ENCODE results near the gene P3H3.

The P3H3 gene

DNA sequence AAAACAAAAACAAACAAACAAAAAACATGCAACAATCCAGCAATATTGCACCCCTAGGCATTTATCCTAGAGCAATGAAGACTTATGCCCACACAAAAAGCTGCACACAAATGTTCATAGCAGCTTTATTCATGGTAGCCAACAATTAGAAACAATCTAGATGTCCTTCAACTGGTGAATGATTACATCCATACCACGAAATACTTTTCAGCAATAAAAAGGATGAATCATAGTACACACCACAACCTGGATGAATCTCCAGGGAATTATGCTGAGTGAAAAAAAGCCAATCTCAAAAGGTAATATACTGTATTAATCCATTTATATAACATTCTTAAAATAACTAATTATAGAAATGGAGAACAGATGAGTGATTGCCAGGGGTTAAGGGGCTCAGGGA is 21.0 kb upstream of the P3H3 start:
- DNase-seq (ENCODE audit: low spot score), result peak; percentile 30

DNA sequence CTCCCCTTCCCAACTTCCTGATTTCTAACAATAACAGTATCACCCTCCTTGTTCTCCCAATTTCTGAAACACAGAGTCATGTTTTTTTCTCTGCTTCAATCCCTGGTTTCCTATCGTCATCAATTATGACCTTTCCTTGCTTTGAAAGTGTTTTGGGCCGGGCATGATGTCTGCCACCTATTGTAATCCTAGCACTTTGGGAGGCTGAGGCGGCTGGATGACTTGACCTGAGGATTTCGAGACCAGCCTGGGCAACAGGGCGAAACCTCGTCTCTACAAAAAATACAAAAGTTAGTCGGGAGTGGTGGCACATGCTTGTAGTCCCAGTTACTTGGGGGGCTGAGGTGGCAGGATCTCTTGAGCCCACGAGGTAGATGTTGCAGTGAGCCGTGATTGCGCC is 19.2 kb upstream of the P3H3 start:
- DNase-seq (ENCODE audit: low spot score), result no peak

DNA sequence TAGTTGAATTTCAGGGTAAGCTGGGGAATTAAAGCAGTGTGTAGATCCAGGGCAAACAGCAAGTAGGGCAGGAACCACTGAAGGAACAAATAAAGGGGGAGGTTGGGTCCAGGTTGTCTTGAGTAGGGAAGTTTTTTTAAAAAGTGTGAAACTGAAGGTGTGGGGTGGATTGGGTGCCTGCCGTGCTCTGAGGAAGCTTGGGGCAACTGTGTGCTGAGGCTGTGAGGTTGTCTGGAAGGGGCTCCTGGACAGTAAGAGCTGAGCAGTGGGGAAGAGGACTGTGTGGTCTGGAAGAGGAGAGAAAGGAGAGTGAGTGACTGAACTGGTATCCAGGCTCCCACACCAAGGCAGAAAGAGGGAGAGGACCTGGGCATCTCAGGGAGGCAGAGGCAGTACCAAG is 17.4 kb upstream of the P3H3 start:
- DNase-seq (ENCODE audit: low spot score), result no peak

DNA sequence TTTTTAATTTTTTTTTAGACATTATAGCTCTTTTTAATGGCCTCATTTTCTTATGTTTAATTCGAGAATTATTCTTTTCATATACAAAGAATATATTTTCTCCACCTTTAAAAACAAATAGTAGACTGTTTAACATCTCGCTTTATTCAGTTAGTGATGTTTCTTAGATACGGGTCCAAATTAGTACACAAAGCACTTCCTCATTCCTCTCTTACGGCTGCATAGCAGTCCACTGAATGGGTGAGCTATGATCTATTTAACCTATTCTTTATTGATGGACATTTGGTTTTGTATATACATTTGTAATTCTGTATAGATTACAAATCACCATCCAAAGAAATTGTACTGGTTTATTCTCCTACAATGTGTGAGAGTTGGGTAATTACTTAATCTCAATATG is 14.8 kb upstream of the P3H3 start:
- DNase-seq (ENCODE audit: low spot score), result peak; percentile 34

DNA sequence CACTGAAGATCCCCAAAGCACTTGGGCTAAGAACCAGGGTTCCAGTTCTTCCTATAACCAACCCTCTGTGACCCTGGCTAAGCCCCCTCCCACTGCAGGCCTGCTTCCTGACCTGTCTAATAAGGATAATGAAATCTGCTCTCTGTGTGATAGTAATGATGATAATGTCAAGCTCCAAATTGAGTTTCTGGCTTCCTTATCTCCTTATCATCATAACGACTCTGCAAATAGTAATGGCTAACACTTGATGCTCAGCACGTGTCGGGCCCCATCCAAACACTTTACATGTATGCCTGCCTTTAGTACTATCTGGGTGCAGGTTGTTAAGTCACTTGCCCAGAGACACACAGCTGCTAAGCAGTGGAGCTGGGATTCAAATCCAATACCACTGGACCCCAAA is 11.6 kb upstream of the P3H3 start:
- DNase-seq (ENCODE audit: low spot score), result no peak

DNA sequence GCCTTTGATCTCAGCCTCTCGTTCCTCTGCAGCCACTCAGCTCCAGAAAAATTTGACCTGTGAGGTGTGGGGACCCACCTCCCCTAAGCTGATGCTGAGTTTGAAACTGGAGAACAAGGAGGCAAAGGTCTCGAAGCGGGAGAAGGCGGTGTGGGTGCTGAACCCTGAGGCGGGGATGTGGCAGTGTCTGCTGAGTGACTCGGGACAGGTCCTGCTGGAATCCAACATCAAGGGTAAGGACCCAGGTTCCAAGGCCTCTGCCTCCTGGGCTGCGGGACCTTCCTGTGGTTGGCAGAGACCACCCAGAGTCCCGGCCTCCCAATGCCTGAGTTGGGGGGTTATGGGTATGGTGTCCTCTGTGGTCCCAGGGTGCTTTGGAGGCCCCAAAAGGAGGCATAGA is 11.1 kb upstream of the P3H3 start:
- no peak for DNase-seq (ENCODE audit: low spot score)

DNA sequence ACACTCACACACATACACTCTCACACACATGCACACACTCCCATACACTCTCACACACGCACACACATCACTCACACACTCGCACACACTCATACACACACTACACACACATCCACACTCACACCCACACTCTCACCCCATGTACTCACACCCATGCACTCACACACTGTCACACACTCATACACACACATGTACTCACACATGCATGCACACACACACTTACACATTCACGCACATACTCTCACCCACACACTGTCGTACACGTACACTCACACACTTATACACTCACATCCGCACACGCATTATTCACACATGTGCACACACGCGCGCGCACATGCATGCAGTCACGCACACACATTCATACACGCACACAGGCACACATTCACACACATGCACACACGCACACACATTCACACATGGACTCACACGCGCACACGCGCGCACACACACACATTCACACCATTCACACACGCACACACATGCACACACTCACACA is 10.5 kb upstream of the P3H3 start:
- DNase-seq (ENCODE audit: low spot score), result no peak

DNA sequence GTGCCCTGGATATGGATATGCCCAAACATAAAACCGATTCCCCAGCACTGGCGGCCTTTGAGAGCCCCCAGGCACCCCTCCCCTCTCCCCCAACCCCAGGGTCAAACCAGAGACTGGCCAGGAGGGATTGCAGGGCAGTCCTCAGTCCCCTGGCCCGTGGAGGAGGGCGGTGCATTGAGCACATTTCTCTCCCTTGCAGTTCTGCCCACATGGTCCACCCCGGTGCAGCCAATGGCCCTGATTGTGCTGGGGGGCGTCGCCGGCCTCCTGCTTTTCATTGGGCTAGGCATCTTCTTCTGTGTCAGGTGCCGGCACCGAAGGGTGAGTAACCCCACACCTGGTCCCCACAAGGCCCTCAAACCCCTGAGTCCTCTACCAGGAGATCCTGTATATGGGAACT is 10.0 kb upstream of the P3H3 start:
- DNase-seq (ENCODE audit: low spot score), result no peak

DNA sequence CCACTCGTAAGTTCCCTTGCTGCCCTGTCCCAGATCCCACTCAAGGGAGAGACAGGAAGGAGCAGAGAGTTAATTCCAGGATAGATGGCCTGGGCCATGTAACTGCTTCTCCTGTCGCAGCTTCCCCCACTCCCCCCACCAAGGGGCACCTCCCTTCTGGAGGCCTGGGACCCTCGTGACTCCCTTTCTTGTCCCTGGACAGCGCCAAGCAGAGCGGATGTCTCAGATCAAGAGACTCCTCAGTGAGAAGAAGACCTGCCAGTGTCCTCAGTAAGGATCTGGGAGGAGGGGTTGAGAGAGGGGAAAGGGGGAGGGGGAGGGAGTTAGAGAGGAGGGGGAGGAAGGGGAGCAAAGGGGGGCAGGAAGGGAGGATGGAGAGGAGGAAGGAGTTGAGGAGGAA is 9.6 kb upstream of the P3H3 start:
- DNase-seq (ENCODE audit: low spot score), result no peak

DNA sequence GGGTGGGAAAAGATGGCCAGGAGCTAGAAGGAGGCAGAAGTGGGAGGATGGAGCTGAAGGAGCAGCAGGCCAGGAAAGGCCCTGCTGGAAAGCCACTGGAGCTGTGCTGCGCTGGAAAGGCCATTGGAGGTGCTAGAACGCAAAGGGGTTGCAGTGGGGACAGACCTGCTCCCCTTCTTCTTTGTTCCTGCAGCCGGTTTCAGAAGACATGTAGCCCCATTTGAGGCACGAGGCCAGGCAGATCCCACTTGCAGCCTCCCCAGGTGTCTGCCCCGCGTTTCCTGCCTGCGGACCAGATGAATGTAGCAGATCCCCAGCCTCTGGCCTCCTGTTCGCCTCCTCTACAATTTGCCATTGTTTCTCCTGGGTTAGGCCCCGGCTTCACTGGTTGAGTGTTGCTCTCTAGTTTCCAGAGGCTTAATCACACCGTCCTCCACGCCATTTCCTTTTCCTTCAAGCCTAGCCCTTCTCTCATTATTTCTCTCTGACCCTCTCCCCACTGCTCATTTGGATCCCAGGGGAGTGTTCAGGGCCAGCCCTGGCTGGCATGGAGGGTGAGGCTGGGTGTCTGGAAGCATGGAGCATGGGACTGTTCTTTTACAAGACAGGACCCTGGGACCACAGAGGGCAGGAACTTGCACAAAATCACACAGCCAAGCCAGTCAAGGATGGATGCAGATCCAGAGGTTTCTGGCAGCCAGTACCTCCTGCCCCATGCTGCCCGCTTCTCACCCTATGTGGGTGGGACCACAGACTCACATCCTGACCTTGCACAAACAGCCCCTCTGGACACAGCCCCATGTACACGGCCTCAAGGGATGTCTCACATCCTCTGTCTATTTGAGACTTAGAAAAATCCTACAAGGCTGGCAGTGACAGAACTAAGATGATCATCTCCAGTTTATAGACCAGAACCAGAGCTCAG is 8.8 kb upstream of the P3H3 start:
- no peak for DNase-seq (ENCODE audit: low spot score)

DNA sequence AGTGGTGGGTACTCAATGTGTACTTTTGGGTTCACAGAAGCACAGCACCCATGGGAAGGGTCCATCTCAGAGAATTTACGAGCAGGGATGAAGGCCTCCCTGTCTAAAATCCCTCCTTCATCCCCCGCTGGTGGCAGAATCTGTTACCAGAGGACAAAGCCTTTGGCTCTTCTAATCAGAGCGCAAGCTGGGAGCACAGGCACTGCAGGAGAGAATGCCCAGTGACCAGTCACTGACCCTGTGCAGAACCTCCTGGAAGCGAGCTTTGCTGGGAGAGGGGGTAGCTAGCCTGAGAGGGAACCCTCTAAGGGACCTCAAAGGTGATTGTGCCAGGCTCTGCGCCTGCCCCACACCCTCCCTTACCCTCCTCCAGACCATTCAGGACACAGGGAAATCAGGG is 8.0 kb upstream of the P3H3 start:
- DNase-seq (ENCODE audit: low spot score), result no peak

DNA sequence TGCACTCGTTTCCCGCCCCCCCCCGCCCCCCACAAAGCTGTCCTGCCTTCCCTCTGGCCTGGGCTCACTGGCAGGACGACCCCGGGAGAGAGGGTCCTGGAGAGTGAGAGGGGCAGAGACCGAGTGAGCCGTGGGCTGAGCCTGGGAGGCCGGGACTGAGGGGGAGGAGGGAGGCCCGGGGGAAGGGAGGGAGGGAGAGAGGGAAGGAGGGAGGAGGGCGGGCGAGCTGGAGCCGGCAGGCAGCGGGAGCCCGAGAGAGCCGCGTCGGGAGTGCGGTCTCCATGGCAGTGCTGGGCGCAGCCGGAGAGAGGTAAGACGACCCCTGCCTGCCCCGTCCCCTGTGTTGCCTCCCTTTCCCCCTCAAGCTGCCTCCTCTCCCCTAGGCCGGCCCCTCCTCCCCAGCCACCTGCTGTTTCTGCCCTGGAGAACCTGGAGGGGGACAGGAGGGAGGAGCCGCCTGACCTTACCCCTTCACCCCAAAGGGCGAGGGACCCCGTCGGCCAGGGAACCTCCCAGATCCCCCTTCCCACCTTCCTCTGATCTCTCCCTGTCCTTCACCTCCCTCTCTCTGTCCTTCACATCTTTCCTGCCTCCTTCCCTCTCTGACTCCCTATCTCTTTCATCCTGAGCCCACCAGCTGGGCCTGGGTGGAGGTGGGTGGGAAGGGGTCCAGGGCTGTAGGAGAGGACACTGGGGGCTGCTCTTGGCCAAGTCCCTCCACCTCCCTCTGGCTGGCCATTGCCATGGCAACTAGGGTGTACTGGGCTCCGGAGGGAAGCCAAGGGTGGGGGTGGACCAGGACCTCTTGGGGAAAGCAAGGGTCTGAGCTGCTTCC is 6.4 kb upstream of the P3H3 start, which contains the start of gene GPR162:
TSS of gene GPR162 (plus strand) at position 231 of the 835 bp plus-strand sequence. CDS start 2,078 bp downstream, outside the sequence.
- no peak for DNase-seq (ENCODE audit: low spot score)

DNA sequence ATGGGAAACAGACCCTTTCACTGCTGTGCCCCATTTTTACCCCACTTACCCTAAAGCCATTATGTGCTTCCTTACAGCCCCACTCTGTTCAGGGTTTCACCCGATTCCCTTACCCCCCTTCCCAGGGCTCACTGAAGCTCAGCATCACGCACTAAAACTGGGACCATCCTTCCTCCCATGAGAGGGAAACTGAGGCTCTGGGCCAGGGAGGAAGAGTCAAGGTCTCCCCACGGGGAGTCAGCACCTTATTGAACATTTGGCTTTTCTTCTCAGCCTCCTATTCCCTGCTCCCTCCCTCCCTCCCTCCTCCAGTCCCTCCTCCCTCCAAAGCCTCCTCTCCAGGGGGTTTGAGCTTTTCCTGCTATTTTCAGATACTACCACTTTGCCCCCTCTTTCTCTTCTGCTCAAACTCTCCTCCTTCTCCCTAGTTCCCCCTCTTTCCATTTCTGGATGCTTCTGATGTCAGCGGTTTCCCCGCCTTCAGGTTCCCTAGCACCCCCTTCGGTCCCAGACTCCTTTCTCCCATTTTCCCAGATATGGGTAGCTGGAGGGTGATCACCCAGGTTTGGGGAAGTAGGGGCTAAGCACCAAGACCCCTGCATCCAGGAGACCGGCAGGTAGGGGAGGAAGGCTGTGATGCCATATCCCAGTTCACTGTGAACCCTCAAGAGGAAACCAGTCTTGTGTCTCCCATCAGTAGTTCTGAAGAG is 5.6 kb upstream of the P3H3 start:
- DNase-seq (ENCODE audit: low spot score), result no peak

DNA sequence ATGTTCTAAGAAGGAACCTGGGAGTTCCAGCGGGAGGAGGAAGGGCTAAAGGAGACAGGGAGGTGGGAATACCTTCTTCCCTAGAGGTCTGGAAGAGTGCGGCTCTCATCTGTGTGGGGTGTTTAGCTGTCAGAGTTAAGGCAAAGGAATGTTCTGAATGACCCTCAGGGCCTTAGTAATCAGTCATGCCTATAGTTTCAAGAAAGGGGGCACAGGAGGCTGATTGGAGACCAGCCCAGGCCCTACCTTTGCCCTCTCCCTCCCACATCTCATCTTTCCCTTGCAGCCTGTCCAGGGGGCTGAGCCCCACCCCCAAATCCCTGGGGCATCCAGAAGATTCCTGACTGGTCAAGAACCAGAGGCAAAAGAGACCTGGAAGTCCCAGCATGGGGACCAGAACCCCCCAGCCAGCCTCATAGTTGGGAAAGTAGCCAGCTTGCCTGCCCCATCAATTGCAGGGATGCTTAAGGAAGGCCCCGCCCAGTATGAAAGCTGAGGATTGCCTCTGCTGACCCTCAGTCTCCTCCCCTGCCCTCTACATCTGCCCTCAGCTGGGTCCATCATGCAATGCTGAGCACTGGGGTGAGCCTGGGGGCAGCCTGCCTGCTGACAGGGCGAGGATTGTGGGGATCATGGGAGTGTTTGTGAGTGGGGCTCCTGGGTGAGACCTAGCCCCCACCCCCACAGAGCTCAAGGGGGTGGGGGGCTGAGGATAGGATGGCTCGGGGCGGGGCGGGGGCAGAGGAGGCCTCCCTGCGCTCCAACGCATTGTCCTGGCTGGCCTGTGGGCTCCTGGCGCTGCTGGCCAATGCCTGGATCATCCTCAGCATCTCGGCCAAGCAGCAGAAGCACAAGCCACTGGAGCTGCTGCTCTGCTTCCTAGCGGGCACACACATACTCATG is 4.8 kb upstream of the P3H3 start:
- DNase-seq (ENCODE audit: low spot score), result no peak

DNA sequence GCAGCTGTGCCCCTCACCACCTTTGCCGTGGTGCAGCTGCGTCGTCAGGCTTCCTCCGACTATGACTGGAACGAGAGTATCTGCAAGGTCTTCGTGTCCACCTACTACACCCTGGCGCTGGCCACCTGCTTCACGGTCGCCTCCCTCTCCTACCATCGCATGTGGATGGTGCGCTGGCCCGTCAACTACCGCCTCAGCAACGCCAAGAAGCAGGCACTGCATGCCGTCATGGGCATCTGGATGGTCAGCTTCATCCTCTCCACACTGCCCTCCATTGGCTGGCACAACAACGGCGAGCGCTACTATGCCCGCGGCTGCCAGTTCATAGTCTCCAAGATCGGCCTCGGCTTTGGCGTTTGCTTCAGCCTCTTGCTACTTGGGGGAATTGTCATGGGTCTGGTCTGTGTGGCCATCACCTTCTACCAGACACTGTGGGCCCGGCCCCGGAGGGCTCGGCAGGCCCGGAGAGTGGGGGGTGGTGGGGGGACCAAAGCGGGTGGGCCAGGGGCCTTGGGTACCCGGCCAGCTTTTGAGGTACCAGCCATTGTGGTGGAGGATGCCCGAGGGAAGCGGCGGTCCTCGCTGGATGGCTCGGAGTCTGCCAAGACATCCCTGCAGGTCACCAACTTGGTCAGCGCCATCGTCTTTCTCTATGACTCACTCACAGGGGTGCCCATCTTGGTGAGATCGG is 4.0 kb upstream of the P3H3 start:
- no peak for DNase-seq (ENCODE audit: low spot score)

DNA sequence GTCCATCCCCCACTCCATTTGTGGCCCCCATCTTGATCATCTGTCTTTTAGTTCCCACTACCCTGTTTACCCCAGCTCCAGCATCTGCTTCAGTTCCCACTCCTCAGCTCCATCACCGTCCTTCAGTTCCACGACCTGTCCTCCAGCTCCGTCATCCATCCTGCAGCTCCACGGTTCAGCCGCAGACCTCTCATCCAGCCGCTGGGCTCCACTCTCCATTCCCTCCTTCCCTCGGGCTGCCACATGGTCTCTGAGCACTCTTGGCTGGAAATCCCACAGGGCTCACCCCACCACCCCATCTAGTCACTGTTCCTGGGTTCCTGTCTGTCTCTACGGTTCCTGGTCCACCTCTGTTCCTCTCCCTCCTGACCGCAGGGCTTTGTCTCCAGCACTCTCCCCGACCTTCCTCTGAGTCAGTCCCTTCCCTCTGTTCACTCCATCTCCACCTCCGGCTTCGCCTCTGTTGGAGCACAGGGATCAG is 3.3 kb upstream of the P3H3 start:
- peak; percentile 23 for DNase-seq (ENCODE audit: low spot score)

DNA sequence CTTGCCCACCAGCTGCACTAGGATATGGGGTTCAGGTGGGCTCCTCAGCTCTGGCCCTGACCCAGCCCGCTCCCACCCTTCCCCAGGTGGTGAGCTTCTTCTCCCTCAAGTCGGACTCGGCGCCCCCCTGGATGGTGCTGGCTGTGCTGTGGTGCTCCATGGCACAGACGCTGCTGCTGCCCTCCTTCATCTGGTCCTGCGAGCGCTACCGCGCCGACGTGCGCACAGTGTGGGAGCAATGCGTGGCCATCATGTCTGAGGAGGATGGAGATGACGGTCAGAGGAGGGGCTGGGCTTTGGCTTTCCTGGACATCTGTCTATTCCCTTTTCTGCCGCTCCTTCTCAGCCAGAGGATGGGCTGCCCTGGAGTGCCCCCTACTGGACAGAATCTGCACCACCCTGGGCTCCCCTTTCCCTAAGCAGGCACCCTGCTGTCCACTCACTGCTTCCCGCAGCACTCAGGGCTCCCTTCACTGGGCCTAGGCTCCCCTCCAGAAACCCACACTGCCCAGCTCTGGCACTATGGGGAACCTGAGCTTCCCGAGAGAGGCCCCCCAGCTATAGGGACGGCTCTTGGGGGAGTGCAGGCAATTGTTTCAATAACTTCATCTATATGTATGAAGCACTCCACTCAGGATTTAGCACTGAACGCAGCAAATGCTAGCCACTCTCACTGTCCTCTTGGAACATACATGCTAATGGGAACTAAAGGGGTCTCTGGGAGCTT is 2.6 kb upstream of the P3H3 start:
- DNase-seq (ENCODE audit: low spot score), result peak; percentile 81

DNA sequence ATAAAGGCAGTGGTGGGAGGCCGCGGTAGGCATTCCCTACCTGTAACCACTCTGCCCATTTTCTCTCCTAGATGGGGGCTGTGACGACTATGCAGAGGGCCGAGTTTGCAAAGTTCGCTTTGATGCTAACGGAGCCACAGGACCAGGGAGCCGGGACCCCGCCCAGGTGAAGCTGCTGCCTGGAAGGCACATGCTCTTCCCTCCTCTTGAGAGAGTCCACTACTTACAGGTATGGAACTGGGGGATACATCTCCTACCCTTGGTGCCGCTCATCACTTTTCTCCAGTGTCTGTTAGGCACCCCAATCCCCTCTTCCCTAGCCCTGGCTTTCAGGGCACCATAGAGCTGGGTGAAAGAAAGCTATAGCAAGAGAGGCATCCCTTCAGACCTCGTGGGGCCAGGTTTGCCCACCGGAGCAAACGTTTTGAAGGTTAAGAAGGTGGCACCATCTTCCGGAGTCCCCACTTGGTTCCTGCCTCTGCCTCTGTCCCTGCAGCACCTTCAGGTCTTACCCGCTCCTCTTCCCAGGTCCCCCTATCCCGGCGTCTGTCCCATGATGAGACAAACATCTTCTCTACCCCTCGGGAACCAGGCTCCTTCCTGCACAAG is 2.0 kb upstream of the P3H3 start:
- no peak for DNase-seq (ENCODE audit: low spot score)

DNA sequence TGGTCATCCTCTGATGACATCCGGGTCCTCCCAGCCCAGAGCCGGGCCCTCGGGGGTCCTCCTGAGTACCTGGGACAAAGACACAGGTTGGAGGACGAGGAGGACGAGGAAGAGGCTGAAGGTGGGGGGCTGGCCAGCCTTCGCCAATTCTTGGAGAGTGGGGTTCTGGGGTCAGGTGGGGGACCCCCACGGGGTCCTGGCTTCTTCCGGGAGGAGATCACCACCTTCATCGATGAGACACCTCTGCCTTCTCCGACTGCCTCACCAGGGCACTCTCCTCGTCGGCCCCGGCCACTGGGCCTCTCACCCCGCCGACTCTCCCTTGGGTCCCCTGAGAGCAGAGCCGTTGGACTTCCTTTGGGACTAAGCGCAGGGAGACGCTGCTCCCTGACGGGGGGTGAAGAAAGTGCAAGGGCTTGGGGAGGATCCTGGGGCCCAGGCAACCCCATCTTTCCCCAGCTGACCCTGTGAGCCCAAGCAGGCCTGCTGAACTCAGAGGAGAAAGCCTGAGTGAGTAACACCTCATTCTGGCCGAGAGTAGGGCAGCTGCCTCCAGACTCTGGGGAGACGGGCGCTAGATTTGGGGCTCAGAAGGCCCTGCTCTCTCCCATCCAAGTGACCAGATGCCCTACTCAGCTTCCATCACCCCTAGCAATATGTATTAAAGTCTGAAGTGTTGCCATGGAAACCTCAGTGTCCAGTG is 1.3 kb upstream of the P3H3 start:
- no peak for DNase-seq (ENCODE audit: low spot score)
